MG63 (cell line): ENCODE measurements around the gene AQP3. TPM values are rescaled to one million over a fixed set of nuclear protein-coding genes. Genes with fewer than 3 reads are reported as not detected.
A peak's percentile ranks its signal among the peaks of the same experiment; 100 is the strongest.

Source experiments
- DNase-seq: peaks from one replicate; pipeline ENCODE4 v3.0.0-alpha.2; 2020
- H3K27me3 ChIP-seq: fragments of 250-450 bp; sonication (Bioruptor Pico); 2 replicates; pipeline ENCODE4 v1.5.1; 2020; ENCODE audit warnings: mild to moderate bottlenecking, moderate library complexity
- H3K36me3 ChIP-seq: fragments of 250-450 bp; sonication (Bioruptor Pico); 2 replicates; pipeline ENCODE4 v1.5.1; 2020; ENCODE audit warnings: mild to moderate bottlenecking, moderate library complexity
- H3K4me3 ChIP-seq: fragments of 250-450 bp; sonication (Bioruptor Pico); 2 replicates; pipeline ENCODE4 v1.5.1; 2020; ENCODE audit warnings: mild to moderate bottlenecking, moderate library complexity
- H3K9me3 ChIP-seq: fragments of 250-450 bp; sonication (Bioruptor Pico); 2 replicates; pipeline ENCODE4 v1.5.1; 2020; ENCODE audit warnings: mild to moderate bottlenecking, moderate library complexity
- total RNA-seq: library from RNA; depleted of rRNA; stranded (reverse); fragments of >200 nt; shearing (Covaris generic); gene quantifications from 2 replicates; pipeline ENCODE4 v1.2.3, GENCODE V29; 2014; ENCODE audit warnings: low replicate concordance

AQP3 gene
- total RNA-seq, 1 experiment from 2014 or later: not detected

DNA sequence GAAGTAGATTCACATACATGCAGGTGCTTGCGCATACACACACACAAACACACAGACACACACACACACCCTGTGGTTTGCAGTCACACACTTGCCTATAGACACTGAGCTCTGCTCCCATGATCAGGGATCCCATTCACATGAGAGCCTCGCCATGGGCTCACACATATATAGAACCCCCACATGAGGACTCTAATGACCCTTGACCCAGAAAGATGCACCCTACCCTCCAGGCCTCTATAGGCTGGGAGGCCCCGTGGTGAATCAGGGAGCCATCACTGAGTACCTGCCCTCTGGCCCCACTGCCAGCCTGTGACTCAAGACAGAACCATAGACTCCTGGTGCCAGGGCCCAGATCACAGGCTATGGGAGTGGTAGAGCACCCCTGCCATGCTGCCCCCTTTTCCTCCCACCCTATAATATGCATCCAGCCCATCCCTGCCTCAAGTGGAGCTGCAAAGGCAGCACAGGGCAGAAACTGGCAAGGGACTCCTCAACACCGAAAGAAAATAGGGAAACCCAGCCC lies 3.3 kb upstream of the AQP3 start:
- no peaks in the 10 kb centered on the region for H3K27me3 ChIP-seq
- no peak for DNase-seq
- H3K36me3 ChIP-seq: no peaks in the 10 kb centered on the region
- no peak overlapping the region for H3K4me3 ChIP-seq
- no peaks in the 10 kb centered on the region for H3K9me3 ChIP-seq

DNA sequence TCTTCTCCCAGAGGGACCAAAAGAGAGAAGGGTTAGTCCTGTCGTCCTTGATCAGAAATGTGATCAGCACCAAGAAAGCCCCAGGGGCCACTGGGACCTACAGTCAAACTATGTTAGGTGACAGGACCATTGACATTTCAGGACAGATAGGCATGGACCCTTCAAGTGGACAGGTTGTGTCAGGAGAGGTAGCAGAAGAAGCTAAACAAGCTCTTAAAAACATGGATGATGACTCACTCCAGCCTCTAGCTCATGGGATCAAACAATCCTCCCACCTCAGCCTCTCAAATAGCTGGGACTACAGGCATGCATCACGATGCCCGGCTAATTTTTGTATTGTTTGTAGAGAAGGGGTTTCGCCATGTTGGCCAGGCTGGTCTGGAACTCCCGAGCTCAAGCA lies 2.3 kb upstream of the AQP3 start:
- Histone ChIP-seq H3K9me3 (no peaks in the 10 kb centered on the region), H3K27me3 (no peaks in the 10 kb centered on the region), H3K36me3 (no peaks in the 10 kb centered on the region), H3K4me3 (no peak overlapping the region)
- DNase-seq: no peak

DNA sequence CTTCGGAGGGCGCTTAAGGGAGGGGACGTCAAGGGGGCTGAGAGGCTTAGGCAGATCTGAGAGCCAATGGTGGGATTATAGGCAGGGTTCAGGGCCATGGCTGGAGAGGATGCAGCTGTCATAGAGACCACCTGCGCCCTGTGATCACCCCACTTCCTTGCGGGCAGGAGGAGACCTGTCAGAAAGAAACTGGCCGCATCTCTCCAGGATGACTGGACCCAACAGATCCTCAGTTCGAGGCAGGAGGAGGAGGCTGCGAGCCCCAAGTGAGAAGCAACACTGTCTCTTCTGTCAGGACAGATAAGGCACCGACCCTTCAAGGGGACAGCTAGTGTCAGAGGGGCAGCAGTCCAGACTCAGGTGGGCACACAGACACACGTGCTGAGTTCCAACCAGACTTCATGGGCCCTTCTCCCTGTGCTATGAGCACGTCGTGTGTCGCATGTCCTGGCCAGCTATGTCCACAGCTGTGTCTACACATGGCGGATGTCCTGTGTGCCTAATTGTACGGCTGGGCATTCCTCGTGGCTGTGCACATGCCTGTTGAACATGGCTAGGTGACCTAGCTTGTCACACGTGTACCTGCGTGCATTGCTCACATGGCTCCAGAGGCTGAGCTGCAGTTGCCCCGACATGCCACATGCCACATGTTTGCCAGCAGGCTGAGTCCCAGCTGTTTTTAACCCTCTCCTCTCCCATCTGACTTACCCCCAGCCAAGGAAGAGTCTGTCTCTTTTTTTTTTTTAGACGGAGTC lies 583 bp upstream of the AQP3 start:
- Histone ChIP-seq H3K9me3 (no peaks in the 10 kb centered on the region), H3K36me3 (no peaks in the 10 kb centered on the region), H3K4me3 (no peak overlapping the region), H3K27me3 (no peaks in the 10 kb centered on the region)
- DNase-seq: no peak

DNA sequence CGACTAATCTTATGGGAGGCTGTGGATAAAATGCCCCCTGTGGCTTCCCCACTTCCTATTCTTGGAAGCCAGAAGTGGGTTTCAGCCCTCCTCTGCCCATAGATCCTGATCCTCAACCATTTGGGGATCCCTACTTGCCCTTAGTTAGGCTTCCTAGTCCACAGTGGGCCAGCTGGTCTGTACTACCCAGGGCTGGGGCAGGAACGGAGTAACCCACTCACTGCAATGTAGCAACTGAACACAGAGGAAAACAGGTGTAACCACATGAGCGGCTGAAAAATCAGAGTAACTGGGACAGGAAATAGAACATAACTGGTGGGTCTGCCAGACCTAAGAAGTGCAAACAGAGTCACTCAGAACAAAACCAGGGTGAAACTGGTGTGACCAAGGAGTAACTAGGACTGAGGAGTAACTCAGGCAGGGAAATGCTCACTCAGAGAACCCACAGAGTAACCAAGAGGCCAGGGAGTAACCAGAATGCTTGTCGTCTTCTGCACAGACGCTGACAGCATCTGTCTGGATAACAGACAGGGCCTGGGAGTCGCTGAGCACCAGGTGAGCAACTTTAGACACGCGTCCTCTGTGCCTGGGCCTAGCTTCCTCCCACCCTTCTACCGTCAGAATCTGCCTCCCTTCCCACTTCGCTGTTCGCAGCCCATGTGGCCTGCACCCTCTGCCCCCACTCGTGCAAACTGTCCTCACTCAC lies 1.0 kb downstream of the AQP3 start:
- no peak for DNase-seq
- H3K27me3 ChIP-seq: no peaks in the 10 kb centered on the region
- no peaks in the 10 kb centered on the region for H3K36me3 ChIP-seq
- H3K9me3 ChIP-seq: no peaks in the 10 kb centered on the region
- H3K4me3 ChIP-seq: no peak overlapping the region

DNA sequence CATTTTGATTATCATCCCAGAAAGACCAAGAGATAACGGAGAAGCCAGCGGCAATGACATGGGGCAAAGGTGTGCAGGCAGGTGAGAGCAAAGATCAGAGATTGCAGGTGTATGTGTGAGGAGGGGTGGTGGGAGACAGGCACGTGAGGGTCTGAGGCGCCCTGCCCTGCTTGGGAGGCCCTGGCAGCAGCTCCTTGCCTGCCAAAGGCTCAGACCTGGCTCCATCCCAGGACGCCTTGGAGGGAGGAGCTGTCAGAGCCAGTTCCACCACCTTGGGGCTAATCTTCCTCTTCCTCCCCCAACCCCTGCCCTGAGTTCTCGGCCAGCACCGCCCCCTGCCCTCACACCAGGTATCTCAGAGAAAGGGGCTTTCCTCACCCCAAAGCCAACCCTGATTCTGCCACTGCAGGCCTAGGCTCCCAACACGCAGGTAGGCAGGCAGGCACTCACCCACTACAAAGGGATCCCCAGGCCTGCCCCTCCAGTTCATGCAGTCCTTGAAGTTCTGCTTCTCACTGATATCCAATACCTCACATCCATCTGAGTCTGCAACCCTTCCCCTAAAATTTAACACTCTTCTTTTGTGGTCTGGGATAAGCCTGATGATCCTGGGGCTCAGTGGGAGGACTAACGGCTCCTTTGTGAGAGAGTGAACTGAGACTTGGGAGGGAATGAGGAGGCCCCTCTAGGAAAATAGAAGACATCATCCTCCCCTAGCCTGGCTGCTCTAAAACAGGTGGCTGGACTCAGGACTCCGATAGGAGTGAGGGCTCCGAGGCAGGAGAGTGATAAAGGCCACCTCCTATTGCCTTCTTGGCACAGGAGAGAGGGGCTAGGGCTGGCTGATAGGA lies 1.8 kb downstream of the AQP3 start:
- Histone ChIP-seq H3K4me3 (no peak overlapping the region), H3K27me3 (no peaks in the 10 kb centered on the region), H3K36me3 (no peaks in the 10 kb centered on the region), H3K9me3 (no peaks in the 10 kb centered on the region)
- DNase-seq: no peak

DNA sequence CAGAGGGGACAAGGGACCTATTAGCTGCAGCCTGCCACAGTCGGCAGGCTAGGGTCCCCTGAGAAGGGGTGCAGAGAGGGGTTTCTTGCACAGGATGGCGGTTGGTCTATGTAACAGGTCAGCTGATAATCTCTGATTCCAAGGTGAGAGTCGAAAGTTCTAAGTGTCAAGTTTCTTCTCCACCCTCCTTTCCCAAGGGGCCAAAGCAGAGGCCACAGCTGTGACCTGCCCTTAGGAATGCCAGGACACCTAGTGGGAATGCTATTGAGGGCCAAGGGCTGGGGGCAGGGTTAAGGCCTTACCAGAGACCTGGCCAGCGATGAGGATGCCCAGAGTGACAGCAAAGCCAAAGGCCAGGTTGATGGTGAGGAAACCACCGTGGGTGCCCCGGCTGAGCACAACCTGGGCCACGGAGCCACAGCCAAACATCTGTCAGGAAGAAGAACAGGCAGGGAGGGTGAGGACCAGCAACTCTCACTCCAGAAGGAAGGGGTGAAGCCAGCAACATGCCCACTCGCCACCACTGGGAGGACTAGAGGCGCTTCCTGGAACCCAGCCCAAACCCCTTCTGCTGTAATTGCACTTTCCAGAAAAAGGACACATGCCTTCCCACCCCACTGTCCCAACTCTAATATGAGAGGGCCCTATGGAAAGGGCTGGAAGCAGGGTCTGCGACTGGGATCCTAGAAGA lies 3.8 kb downstream of the AQP3 start:
- no peaks in the 10 kb centered on the region for H3K27me3 ChIP-seq
- no peaks in the 10 kb centered on the region for H3K36me3 ChIP-seq
- DNase-seq: no peak
- no peaks in the 10 kb centered on the region for H3K9me3 ChIP-seq
- no peak overlapping the region for H3K4me3 ChIP-seq

DNA sequence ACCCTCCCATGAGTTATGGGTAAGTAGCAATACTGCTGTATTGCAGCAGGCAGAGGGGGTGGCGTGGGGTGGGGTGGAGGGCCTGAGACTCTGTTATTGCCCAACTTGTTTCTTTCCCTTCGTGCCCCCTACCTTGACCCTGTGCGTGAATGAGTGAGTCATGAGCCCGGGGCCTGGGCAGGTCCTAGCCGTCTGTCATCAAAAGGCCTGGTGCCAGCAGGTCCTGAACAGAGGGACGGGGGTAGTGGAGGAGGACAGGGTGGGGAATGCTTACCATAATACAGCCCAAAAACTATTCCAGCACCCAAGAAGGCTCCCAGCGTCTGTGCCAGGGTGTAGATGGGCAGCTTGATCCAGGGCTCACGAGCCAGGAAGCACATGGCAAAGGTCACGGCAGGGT lies 4.3 kb downstream of the AQP3 start:
- Histone ChIP-seq H3K4me3 (no peak overlapping the region), H3K36me3 (no peaks in the 10 kb centered on the region), H3K9me3 (no peaks in the 10 kb centered on the region), H3K27me3 (no peaks in the 10 kb centered on the region)
- DNase-seq: peak; percentile 23

DNA sequence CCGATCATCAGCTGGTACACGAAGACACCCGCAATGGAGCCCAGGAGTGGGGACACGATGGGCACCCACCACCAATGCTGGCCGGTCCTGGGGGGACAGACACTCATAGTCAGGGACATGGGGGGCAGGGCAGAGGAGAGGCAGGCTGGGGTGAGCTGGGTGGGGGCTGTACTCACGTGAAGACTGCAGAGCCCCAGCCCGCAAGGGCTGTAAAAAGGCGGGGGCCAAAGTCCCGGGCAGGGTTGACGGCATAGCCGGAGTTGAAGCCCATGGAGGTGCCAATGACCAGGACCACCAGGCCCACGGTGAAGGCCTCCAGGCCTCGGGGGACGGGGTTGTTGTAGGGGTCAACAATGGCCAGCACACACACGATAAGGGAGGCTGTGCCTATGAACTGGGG lies 5.3 kb downstream of the AQP3 start:
- DNase-seq: no peak
- H3K9me3 ChIP-seq: no peaks in the 10 kb centered on the region
- H3K4me3 ChIP-seq: no peak overlapping the region
- no peaks in the 10 kb centered on the region for H3K36me3 ChIP-seq
- H3K27me3 ChIP-seq: no peaks in the 10 kb centered on the region

DNA sequence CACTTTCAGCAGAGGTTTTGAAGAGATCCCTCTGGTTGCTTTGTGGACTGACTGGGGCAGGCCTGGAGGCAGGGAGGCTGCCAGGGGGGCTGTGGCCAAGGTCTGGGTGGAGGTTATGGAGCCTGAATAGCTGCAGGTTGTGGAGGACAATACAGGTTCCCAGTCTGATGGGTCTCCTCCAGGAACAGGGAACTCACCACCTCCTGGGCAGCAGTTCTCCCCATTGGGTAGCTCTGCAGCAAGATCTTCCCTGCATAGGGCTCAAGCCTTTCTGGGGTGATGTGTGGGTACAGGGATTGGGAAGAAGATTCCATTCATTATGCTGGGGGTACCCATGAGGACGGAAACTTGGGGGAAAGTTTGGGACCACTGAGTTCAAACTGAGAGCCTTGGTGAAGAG lies 6.8 kb downstream of the AQP3 start:
- Histone ChIP-seq H3K27me3 (no peaks in the 10 kb centered on the region), H3K9me3 (no peaks in the 10 kb centered on the region), H3K36me3 (no peaks in the 10 kb centered on the region), H3K4me3 (no peak overlapping the region)
- no peak for DNase-seq

DNA sequence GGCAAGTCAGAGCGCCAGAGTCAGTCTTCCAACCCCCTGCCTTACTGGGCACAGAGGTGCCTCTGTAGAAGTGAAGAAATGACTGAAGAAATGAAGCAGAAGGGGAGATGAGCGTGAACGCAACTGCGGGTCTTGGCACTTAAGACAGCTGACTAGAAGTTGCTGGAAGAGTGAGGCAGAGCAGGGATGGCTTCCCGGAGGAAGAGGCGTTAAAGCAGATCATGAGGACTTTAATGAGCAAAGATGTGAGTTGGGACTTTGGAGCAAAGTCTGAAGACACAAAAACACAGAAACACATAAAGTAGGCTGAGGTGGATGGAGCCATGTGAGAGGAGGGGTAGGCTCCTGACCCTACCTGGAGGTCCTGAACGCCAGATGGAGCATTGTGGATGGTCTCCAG lies 7.2 kb downstream of the AQP3 start:
- no peak for DNase-seq
- Histone ChIP-seq H3K27me3 (no peaks in the 10 kb centered on the region), H3K9me3 (no peaks in the 10 kb centered on the region), H3K36me3 (no peaks in the 10 kb centered on the region), H3K4me3 (no peak overlapping the region)

DNA sequence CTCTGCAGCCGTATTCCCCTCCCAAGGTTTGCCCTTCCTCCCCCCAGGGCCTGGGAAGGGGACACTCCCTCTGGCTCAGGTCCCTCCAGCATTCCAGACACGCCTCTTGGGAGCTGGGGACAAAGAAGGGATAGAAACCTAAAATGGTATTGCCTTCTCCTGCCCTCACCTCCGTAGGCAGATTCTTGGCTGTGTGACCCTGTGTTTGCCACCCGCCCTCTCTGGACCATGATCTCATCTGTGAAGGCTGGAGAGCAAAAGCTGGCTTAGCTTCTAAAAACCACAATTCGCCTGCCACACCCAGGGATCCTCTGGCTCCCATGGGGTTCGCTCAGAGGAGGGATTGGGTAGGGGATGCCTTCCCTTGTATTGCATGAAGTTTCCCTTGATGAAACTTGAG lies 7.7 kb downstream of the AQP3 start:
- Histone ChIP-seq H3K27me3 (no peaks in the 10 kb centered on the region), H3K36me3 (no peaks in the 10 kb centered on the region), H3K9me3 (no peaks in the 10 kb centered on the region), H3K4me3 (no peak overlapping the region)
- DNase-seq: no peak

DNA sequence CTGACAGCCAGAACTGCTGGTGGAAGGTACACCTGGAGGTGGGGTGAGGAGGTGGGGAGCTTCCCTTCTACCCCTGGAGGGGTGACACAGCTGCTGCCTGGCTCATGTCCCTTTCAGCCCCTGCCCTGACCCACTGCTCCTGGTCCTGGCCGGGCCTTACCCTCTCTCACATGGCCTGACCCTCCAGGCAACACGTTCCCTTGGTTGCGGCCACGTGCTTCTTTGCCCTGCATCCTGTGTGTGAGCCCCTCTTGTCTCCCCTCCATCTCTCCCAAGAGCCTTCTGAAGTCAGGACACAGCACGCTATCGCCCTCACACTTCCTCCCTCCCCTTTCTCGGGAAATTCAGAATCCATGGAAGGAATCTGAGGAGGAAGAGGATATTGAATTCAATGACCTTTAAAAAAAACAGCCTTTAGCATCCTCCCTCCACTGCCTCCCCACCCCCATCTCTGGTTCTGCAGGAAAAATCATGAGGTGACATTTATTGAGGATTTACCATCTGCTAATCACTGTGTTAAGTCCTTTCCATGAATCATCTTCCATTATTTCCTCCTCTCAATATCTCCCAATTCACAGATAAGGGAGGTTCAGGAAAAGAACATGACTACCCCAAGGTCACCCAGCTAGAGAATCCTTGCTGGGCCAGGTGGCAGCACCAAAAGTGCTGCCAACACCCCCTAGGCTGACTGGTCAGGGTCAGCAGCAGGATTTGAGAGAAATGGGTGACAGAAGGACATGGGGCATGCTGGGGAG lies 8.3 kb downstream of the AQP3 start:
- H3K4me3 ChIP-seq: no peak overlapping the region
- H3K9me3 ChIP-seq: no peaks in the 10 kb centered on the region
- no peaks in the 10 kb centered on the region for H3K27me3 ChIP-seq
- DNase-seq: no peak
- no peaks in the 10 kb centered on the region for H3K36me3 ChIP-seq

DNA sequence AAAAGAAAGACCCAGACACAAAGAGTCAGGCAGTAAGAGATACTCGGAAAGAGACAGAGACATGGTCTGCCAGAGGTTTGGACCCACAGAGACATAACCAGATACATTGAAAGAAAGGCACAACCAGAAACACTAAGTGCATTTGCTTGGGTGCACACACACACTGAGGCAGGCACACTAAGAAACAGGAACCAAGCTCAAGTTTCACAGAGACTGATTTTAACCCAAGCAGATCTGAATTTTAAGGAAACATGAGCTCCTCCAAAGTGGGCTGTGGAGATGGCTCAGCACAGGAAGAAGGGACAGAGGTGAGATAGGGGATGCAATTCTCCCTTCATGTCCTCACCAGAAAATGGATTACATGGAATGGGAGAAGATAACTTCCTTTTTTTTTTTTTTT lies 9.5 kb downstream of the AQP3 start:
- no peaks in the 10 kb centered on the region for H3K9me3 ChIP-seq
- no peaks in the 10 kb centered on the region for H3K36me3 ChIP-seq
- DNase-seq: no peak

DNA sequence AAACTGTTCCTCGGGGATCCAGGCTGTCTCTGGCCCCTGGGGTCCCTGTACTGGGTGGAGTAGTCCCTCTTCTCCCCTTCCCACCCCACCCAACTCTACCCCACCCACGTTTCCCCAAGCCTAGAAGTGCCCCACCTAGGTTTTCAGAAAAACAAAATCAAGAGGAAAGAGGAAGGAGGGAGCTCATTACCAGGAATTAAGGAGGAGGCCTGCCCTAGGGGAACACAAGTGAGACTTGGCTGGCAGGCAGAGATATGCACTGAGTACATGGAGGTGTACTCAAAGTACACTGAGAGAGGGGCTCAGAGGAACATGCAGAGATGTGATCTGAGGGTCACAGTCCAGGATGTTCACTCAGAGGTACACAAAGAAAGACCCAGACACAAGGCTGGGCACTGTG lies 10.2 kb downstream of the AQP3 start:
- H3K9me3 ChIP-seq: no peaks in the 10 kb centered on the region

More for the DNA sequence above, 9.5 kb downstream of the AQP3 start:
- Histone ChIP-seq H3K4me3 (no peak overlapping the region), H3K27me3 (no peaks in the 10 kb centered on the region)

DNA sequence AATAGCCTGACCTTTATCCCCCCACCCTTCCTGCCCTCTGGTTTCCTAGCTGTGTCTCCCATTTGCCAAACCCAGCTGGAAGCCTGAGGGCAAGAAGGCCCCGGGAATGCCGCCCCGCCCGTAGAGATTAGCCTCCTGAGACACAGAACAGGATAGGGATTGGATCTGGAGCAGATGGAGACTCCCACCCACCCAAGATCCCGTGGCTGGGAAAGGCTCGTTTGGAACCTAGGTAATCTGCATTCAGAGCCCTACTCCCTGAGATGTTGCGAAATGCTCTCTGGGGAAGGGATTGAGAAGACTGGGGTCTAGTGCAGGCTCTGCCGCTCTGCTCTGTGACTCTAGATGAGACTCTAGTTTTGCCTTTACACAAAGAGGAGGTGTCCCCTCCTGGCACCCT lies 10.9 kb downstream of the AQP3 start:
- Histone ChIP-seq H3K27me3 (no peaks in the 10 kb centered on the region), H3K36me3 (no peaks in the 10 kb centered on the region), H3K4me3 (no peak overlapping the region), H3K9me3 (no peaks in the 10 kb centered on the region)
- peak; percentile 30 for DNase-seq

More for the DNA sequence above, 10.2 kb downstream of the AQP3 start:
- H3K36me3 ChIP-seq: no peaks in the 10 kb centered on the region
- DNase-seq: no peak
- no peaks in the 10 kb centered on the region for H3K27me3 ChIP-seq
- H3K4me3 ChIP-seq: no peak overlapping the region

DNA sequence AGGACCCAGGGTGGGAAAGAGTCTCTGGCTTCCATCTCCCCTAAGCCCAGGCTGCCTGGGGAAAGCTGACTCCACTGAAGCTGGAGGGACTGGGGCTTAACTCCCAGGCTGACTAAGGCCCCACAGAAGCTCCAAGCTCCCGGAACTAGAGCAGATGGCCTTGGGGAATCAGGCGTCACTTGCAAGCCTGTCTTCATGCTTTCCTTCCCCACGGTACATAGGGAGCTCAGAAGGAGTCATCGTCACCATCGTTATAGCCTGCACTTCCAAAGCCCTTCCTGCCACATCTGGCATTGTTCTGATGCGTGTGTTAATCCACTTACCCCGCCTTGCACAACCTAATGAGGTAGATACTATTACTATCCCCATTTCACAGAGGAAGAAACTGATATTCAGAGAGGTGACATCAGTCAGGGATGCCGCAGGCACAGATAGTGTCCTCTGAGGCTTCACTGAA lies 11.5 kb downstream of the AQP3 start:
- no peaks in the 10 kb centered on the region for H3K36me3 ChIP-seq
- no peaks in the 10 kb centered on the region for H3K9me3 ChIP-seq
- no peak overlapping the region for H3K4me3 ChIP-seq
- no peaks in the 10 kb centered on the region for H3K27me3 ChIP-seq
- no peak for DNase-seq
